Measurements from ENCODE around the gene ZNF45. TPM values are rescaled to one million over a fixed set of nuclear protein-coding genes. Genes with fewer than 3 reads are reported as not detected.

ZNF45 gene
- total RNA-seq, 3 donors from 2014 or later (not counting 1 experiment from before 2014, with no cell fraction given), result 10.6 to 24.3 (median 14.5) TPM

- ATAC-seq (no peak), DNase-seq (no peak)
- no peak overlapping the region for H3K27ac ChIP-seq (ENCODE audit: low read length)
- 73% methylated on average over 1 of the region's 5 CpGs for WGBS (ENCODE audit: insufficient coverage)
- Mint-ChIP-seq H3K27me3 (ENCODE audit: low read depth in 2 of 2) (peaks cover 53 to 63% of the 10 kb centered on the region in 2 donors), H3K4me1 (no peaks in the 10 kb centered on the region), H3K27ac (no peak overlapping the region), H3K9me3 (no peaks in the 10 kb centered on the region), H3K36me3 (peaks cover 27% of the 10 kb centered on the region), H3K4me3 (no peak overlapping the region)
- H3K9me3 ChIP-seq (ENCODE audit: control insufficient read depth, insufficient read depth, low read length), result no peaks in the 10 kb centered on the region
- intact Hi-C loops (cut with micrococcal nuclease), result no loop called here
- no peaks in the 10 kb centered on the region for H3K4me1 ChIP-seq (ENCODE audit: control insufficient read depth, insufficient read depth, low read length)
- no peak overlapping the region for H3K4me3 ChIP-seq (ENCODE audit: low read length)
- no peak for TF ChIP-seq CTCF (IDR thresholded peaks at IDR 0.05)
- H3K36me3 ChIP-seq (ENCODE audit: control insufficient read depth, insufficient read depth, low read length), result no peaks in the 10 kb centered on the region
- H3K27me3 ChIP-seq (ENCODE audit: control insufficient read depth, insufficient read depth, low read length), result peaks cover 11% of the 10 kb centered on the region
These were observed 6.1 kb upstream of the ZNF45 start for GRCh38 chr19:43941209-43941608.

- no peak overlapping the region for H3K4me3 Mint-ChIP-seq
- no peak for DNase-seq
- WGBS (ENCODE audit: insufficient coverage), result 97% methylated on average over 2 of the region's 4 CpGs
These were observed 5.6 kb upstream of the ZNF45 start for GRCh38 chr19:43940719-43941118.

GRCh38 chr19:43939557-43940260, 4.6 kb upstream of the ZNF45 start:
- Histone ChIP-seq H3K4me1 (ENCODE audit: control insufficient read depth, insufficient read depth, low read length) (peaks cover 5% of the 10 kb centered on the region), H3K9me3 (ENCODE audit: control insufficient read depth, insufficient read depth, low read length) (no peaks in the 10 kb centered on the region), H3K36me3 (ENCODE audit: control insufficient read depth, insufficient read depth, low read length) (no peaks in the 10 kb centered on the region), H3K27ac (ENCODE audit: low read length) (no peak overlapping the region), H3K4me3 (ENCODE audit: low read length) (no peak overlapping the region), H3K27me3 (ENCODE audit: control insufficient read depth, insufficient read depth, low read length) (peaks cover 6% of the 10 kb centered on the region)
- Mint-ChIP-seq H3K4me1 (peaks cover 7% of the 10 kb centered on the region in 2 donors), H3K9me3 (no peaks in the 10 kb centered on the region), H3K27me3 (ENCODE audit: low read depth in 2 of 2) (peaks cover 41 to 50% of the 10 kb centered on the region in 2 donors), H3K27ac (no peak overlapping the region), H3K36me3 (peaks cover 15% of the 10 kb centered on the region), H3K4me3 (no peak overlapping the region)
- no CpG with 5 or more reads among the region's 3 CpGs for WGBS (ENCODE audit: insufficient coverage)
- no peak for TF ChIP-seq CTCF (IDR thresholded peaks at IDR 0.05)
- no peak for ATAC-seq
- no peak for DNase-seq
- intact Hi-C loops (cut with micrococcal nuclease), result no loop called here

More at GRCh38 chr19:43940719-43941118, 5.6 kb upstream of the ZNF45 start:
- Histone ChIP-seq H3K9me3 (ENCODE audit: control insufficient read depth, insufficient read depth, low read length) (no peaks in the 10 kb centered on the region), H3K4me1 (ENCODE audit: control insufficient read depth, insufficient read depth, low read length) (no peaks in the 10 kb centered on the region), H3K36me3 (ENCODE audit: control insufficient read depth, insufficient read depth, low read length) (no peaks in the 10 kb centered on the region), H3K27ac (ENCODE audit: low read length) (no peak overlapping the region), H3K4me3 (ENCODE audit: low read length) (no peak overlapping the region), H3K27me3 (ENCODE audit: control insufficient read depth, insufficient read depth, low read length) (peaks cover 9% of the 10 kb centered on the region)
- intact Hi-C loops (cut with micrococcal nuclease), result no loop called here
- H3K36me3 Mint-ChIP-seq, result peaks cover 22% of the 10 kb centered on the region
- no peak for TF ChIP-seq CTCF (IDR thresholded peaks at IDR 0.05)
- ATAC-seq, result no peak
- no peak overlapping the region for H3K27ac Mint-ChIP-seq
- H3K4me1 Mint-ChIP-seq, result peaks cover under 1 to 3% of the 10 kb centered on the region in 2 donors
- H3K27me3 Mint-ChIP-seq (ENCODE audit: low read depth in 2 of 2), result peaks cover 49 to 60% of the 10 kb centered on the region in 2 donors
- no peaks in the 10 kb centered on the region for H3K9me3 Mint-ChIP-seq
